HG02763 (cell line): Measurements from ENCODE around the gene GOLGA2.
A peak's percentile ranks its signal among the peaks of the same experiment; 100 is the strongest.
"Not testable (repeated sequence)": the region's sequence is repeated elsewhere in the genome, so short reads cannot be mapped to it uniquely, and the experiment has no call there.

Experiments
- ATAC-seq: cut with Tn5 transposase; IDR thresholded peaks from one replicate; pipeline ENCODE4 v1.9.1; 2021; ENCODE audit warnings: mild to moderate bottlenecking, moderate library complexity; ENCODE audit not compliant: unreplicated experiment

The GOLGA2 gene

GRCh38 chr9:128293091-128293490, 17.3 kb upstream of the GOLGA2 start:
- no peak for ATAC-seq

DNA sequence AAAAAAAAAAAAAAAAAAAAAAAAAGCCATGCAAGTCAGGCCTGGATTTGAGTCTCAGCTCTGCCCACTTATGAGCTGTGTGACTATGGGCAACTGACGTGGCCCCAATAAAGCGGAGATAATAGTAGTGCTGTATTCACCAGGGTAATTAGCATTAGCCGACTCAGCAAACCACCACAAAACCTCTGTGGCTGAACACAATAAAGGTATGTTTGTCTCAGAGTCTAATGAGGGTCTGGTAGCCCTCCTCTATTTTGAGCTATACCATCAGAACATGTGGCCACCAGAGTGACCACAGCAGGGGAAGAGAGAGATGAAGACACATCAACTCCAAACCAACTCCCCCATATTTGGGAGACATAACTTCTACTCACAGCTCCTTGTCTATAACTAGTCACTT, 16.2 kb upstream of the GOLGA2 start:
- ATAC-seq, result no peak

GRCh38 chr9:128288273-128289004, 12.6 kb upstream of the GOLGA2 start:
- no peak for ATAC-seq

GRCh38 chr9:128286440-128286839, 10.6 kb upstream of the GOLGA2 start:
- ATAC-seq, result no peak

DNA sequence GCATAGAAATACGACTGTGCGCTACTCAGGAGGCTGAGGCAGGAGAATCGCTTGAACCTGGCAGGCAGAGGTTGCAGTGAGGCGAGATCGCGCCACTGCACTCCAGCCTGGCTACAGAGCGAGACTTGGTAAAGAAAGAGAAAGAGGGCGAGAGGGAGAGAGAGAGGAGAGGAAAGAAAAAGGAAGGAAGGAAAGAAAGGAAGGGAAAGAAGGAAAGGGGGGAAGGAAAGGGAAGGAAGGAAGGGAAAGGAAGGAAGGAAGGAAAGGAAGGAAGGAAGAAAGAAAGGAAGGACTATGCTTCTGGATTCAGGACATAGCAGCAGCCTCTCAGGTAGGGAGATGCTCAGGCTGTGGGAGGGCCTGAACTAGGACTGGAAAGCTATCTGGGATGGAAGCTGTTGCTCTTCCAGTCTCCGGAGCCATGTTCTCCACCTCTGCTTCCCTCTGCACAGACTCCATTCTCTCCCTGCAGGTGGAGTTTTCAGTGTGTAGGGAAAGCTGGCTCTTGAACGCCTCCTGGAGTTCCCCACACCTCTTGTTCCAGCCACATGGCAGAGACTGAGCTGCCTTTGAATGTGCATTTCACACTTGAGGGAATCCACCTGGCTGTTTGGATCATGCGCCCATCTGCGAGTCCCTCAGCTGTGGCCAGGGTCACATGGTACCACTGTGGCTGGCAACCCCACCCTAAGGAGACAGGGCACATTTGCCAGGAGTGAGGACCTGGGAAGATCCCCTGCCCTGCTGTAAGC, 9.4 kb upstream of the GOLGA2 start:
- no peak for ATAC-seq

DNA sequence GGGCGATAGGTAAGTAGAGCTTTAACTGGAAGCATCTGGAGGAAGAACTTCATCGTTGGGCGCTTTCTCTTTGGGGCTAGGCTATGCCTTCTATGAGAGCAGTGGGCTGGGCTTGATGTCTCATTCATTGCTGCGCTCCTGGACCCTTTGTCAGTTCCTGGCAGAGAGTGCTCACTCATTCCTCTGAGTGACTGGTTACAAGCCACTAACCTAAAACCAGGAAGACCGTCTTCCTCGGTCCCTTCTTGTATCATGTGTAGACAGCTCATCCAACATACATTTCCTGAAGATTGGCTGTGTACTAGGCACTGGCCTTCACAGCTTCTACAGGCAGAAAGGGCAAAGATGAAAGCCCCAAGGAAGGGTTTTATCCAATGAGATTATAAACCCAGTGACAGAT, 6.7 kb upstream of the GOLGA2 start:
- ATAC-seq, result no peak

DNA sequence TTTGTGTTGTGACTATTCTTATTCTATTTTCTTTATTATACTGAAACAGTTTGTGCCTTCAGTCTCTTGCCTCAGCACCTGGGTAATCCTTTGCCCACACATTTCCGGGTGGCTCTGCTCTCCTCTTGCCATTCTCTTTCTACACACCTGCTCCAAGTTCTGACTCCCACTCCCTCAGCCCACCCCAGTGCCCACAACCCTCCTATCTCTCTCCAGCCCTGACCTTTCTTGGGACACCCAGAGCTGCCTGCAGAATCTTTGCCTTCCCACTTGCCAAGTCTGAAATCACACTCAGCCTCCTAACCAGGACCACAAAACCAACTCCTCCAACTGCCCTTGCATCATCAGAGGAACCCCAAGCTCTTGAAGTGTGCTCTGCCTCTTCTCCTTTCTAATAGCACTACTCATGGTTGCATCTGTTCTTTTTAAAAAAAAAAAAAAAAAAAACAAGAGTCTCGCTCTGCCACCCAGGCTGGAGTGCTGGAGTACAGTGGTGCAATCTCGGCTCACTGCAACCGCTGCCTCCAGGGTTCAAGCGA, 4.3 kb upstream of the GOLGA2 start:
- ATAC-seq, result no peak

DNA sequence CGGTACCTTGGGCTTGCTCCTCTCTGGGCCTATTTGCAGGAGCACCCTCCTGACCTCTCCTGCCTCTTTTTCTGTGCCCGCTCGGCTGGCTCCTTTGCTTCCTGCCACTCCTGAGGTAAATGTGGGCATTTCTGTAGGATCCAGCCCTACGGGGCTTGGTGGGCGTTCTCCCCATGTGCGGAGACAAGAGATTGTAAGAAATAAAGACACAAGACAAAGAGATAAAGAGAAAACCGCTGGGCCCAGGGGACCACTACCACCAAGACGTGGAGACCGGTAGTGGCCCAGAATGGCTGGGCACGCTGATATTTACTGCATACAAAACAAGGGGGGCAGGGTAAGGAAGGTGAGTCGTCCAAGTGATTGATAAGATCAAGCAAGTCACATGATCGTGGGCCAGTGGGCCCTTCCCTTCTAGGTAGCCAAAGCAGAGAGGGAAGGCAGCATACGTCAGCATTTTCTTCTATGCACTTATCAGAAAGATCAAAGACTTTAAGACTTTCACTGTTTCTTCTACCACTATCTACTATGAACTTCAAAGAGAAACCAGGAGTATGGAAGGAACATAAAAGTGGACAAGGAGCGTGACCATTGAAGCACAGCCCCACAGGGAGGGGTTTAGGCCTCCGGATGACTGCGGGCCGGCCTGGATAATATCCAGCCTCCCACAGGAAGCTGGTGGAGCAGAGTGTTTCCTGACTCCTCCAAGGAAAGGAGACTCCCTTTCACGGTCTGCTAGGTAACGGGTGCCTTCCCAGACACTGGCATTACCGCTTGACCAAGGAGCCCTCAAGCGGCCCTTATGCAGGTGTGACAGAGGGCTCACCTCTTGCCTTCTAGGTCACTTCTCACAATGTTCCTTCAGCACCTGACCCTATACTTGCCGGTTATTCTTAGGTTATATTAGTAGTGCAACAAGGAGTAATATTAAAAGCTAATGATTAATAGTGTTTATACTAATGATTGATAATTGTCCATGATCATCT, 3.6 kb upstream of the GOLGA2 start:
- ATAC-seq, result not testable (repeated sequence)

DNA sequence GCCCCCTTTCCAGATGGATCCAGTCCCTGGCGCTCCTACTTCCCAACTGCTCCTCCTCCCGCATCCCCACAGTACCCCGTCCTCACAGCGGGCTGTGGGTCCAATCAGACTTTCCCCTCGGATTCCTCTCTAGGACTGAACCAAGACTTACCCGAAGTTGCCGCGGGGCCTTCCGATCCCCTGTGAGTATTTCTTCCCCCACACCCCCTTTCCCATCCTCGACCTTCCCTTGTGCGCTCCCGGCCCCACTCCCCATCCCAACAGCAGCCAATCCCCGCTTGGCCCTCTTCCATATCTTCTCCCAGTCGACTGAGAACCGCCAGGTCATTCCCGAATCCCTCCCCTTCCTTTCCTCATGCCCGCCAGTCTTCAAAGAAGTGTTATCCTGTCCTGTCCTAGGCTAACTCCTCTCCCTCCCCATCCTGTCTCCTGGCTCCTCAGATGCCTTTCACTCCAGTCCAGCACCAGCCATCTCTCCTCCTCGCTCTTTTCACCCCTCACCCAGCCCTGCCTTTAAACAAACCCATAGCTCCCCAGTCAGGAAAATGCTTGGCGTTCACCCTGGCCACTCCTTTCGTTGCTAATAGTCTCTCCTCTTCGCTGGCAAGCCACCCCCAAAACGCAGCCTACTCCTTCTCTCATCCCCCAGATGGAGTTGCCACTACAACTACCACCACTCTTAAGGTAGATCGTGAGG, 915 bp upstream of the GOLGA2 start:
- ATAC-seq, result no peak

- peak; percentile 97 for ATAC-seq
These were observed 284 bp upstream of the GOLGA2 start, which contains the start of gene SWI5 for GRCh38 chr9:128276008-128276573. Gene SWI5 (plus strand): TSS chr9:128276276.

- ATAC-seq, result no peak
These were observed 1.6 kb downstream of the GOLGA2 start for GRCh38 chr9:128274245-128274644.

DNA sequence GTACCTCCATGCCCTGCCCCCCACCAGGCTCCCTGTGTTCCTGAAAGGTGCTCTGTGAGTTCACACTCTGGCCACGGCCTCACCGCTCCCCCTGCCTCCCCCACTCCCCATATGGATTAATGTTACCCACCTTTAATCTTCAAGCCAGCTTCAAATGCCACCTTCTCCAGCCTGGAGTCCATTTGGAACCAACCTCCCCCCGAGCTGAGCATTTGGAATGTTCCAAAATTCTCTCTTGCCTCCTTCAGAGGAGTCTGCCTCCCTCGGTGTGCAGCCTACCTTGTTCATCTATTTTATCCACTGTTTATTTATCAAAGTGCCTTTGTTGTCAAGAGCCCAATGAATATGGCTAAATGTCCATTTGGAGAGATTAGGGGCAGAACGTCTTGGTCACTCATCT, 4.3 kb downstream of the GOLGA2 start:
- no peak for ATAC-seq

DNA sequence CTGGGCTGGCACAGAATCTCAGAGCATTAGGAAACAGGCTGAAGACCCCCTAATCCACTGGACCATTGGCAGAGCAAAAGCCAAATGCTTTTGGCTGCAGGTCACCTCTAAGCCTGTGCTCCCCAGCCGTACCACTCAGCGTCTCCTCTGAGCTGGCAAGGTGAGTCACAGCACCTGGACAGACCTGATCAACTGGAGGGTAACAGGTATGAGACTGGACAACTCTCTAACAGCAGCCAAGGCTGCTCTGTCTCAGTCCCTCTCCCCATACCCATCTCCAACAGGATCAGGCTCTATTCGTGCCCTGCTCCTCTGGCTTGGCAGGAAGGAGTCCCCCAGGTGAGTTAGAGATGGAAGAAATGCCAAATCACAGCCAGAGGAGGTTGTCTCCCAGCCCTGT, 4.7 kb downstream of the GOLGA2 start:
- ATAC-seq, result no peak

- no peak for ATAC-seq
These were observed 8.8 kb downstream of the GOLGA2 start for GRCh38 chr9:128266868-128267590.

DNA sequence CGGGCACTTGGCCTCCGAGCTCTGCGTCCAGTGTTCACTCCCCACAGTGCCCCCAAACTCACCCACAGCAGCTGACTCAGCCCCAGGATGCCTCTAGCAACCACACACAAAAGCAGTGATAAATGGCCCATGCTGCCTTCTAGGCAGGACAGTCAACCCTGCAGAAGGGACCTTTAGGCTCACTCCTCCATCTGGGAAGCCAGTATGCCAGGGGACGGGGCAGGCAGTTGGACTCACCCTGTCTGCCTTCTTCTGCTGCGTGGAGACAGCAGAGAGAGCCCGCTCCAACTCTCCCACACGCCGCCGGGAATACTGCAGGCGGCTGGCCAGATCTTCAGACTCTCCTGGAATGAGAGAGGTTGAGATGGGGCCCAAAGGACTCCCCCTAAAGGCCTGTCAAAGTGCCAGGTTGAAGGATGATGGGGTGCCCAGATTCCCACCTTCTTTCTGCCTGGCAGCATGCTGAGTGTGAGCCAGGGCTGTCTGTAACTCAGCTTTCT, 10.4 kb downstream of the GOLGA2 start:
- no peak for ATAC-seq

DNA sequence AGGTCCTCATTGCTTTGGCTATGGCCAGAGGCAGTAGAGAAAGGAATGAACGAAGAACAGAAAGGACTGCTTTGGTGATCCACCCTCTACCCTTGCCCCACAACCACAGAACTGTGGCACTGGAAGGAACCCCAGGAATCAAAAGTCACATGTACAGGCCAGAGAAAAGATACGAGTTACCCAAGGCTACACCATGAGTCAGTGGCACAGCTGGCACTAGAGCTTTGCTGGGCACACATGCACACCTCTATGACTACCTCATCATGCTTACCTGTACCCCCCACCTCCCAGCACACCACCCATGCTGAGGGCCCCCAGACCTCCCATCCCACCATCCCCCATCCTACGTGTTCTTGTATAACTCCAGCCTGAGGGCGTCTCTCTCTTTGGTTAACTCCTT, 13.1 kb downstream of the GOLGA2 start:
- ATAC-seq, result no peak

DNA sequence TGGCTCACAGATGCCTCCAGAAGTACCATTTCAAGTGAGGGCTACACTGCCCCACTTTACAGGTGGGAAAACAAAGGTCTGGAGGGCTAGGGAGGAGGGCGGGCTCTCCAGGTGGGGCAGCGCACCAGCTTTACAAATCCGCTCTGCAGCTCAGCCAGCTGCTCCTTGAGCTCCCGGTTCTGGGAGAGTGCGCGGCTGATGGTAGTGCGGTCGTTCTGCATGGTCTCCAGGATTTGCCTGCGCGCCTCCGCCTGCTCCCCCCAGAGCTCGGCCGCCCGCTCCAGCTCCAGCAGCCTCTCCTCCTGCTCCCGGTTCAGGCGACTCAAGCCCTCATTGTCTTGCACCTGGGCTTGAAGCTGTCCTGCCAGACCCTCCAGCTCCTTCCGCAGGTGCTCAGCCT, 15.5 kb downstream of the GOLGA2 start:
- no peak for ATAC-seq

DNA sequence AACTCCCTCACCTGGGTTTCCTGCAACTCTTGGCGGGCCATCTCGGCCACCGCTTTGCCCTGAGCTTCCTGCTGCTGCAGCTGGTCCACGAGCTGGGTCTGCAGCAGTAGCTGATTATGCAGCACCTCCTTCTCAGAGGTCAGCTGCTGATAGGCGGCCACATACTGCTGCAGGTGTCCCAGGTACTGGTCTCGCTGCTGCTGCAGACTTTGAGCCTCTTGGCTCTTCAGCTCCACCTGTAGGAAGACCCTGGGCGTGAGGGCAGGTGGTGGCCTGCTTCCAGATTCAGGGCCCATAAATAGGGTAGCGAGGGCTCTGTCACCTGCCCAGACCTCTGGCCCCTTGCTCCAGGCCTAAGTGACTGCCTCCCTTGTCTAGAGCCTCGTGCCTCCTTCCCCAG, 16.7 kb downstream of the GOLGA2 start:
- no peak for ATAC-seq

- no peak for ATAC-seq
These were observed 17.5 kb downstream of the GOLGA2 start for GRCh38 chr9:128258326-128258725.
